T-helper 22 cell (primary cell): ENCODE results near the gene CSMD2.
"Not testable (repeated sequence)": the region's sequence is repeated elsewhere in the genome, so short reads cannot be mapped to it uniquely, and the experiment has no call there.

Experiments used
- DNase-seq: peaks from one replicate; pipeline ENCODE4 v3.0.0-alpha.2; 2020; ENCODE audit warnings: low read depth

The CSMD2 gene

GRCh38 chr1:34052565-34052964 lies 112.5 kb downstream of the CSMD2 start:
- no peak for DNase-seq

DNA sequence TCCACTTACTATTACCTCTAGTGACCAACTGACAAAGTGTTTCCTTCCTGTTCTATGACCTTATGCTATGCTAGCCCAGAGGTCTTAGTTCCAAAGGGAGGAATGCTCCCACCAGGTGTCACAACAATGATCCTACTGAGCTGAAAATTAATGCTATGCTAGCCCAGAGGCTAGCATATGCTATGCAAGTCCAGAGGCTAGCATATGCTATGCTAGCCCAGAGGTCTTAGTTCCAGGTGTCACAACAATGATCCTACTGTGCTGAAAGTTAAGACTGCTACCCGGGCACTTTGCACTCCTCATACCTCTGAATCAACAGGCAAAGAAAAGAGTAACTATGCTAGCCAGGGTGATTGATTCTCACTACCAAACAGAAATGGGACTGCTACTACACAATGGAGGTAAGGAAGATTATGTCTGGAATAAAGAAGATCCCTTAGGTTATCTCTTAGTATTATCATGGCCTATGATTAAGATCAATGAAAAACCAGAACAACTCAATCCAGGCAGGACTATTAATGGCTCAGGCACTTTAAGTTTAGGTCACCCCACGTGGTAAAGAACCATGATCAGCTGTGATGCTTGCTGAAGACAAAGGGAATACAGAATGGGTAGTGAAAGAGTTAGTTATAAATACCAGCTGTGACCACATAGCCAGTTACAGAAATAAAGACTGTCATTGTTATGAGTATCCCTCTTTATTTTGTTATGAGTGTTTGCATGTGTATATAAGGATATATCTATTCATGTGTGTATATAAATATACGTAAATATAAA lies 114.1 kb downstream of the CSMD2 start:
- DNase-seq, result no peak

- no peak for DNase-seq
Observed at GRCh38 chr1:34049994-34050393, 115.0 kb downstream of the CSMD2 start.

- DNase-seq, result no peak
Observed at GRCh38 chr1:34049477-34049876, 115.6 kb downstream of the CSMD2 start.

- DNase-seq, result no peak
Observed at GRCh38 chr1:34037856-34038255, 127.2 kb downstream of the CSMD2 start.

DNA sequence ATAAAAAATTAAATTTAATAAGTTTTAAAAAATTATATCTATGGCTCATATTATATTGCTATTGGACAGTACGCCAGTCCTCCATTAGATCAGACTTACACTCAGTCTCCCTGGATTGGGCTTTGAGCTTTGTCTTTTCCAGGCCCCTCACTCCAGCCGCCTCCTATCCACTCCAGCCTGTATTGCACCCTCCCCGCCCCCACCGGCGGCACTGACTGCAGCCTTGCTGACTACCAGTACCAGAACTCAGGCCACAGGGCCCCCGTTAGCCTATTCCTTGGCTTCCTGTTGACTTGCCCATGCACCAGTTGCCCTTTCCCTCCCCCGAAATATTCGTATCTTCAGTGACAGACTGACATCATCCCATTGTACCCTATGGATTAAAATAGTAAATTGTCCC lies 127.9 kb downstream of the CSMD2 start:
- DNase-seq, result no peak

- no peak for DNase-seq
Observed at GRCh38 chr1:34034036-34034435, 131.0 kb downstream of the CSMD2 start.

DNA sequence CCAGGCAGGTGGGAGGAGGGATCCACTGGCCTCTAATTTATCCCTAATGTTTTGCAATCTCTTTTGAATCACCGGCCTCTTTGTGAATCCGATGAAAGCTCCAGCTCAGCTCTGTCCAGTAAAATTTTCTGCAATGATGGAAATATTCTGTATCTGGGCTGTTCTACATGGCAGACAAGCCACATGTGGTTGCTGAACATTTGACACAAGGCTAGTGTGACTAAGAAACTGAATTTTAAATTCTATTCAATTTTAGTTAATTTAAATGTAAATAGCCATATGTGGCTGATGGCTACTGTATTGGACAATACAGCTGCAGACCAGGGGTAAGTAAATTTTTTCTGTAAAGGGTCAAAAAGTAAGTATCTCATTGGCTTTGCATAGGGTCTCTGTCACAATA lies 135.1 kb downstream of the CSMD2 start:
- DNase-seq, result no peak

DNA sequence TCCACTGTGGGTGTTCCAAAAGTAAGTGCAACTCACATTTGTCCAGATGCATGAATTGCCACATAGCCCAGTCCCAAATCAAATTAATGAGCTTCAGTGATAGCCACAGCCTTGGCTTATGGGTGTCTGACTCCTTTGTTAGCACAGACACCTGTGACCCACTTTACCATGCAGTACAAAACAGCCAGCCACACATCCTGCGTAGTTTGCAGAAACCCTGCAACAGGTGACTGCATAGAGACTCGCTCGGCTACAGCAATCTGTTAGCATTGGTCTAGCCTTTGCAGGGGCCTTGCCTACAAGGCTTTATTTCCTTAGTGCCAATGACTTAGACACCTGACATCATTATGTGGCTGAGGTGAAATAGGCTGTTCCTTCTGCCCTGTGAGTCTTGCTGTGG lies 135.5 kb downstream of the CSMD2 start:
- DNase-seq, result no peak

DNA sequence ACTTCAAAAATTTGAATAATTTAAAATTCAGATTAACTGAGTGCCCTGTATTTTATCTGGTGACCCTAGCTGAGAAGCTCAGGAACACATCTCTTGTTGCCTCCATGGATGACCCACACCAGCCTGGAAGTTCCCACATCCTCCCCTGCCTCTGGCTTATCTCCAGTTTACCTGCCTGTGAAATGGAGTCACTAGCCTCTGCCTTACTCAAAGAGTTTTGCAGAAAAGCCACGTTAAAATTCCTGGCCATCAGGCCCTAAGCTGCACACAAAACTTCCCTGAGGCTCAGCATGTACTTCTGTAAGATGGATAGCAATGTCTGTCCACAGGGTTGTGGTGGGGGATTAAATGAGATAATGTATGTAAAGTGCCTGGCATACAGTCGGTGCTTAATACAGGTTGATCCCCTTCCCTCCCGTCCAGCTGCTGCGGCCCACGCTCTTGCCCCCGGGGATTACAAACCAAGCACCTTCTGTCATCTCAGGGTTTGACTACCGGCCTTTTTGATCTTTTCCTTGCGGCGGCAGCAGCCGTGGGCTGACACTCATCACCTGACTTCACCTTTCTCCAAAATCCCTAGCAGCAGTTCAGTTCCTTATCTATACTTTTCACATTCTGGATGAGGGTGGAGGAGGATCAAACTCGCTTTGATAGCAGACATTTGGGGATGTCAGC lies 136.5 kb downstream of the CSMD2 start:
- no peak for DNase-seq

- DNase-seq, result no peak
Observed at GRCh38 chr1:34025675-34026074, 139.4 kb downstream of the CSMD2 start.

DNA sequence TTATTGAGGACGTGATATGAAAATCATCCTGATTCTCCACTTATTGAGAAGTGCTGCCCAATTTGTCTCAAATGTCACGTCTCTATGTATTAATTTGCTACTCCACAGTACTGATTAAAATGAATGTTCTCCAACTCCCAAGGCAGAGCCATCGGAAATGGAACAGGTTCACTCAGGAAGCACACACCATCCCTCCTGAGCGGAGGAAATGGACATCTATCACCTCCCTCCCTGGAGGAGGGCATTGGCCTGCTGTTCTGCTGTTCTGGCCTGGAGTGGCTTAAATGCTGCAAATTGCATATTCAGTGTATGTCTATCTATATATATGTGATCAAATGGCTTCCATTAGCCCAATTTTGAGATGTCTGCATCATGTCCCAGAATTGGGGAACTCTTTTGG lies 140.5 kb downstream of the CSMD2 start:
- no peak for DNase-seq

GRCh38 chr1:34019741-34020552 lies 145.1 kb downstream of the CSMD2 start:
- no peak for DNase-seq

GRCh38 chr1:34018285-34018684 lies 146.7 kb downstream of the CSMD2 start:
- DNase-seq, result no peak

GRCh38 chr1:34016281-34016680 lies 148.7 kb downstream of the CSMD2 start:
- DNase-seq, result not testable (repeated sequence)

- DNase-seq, result no peak
Observed at GRCh38 chr1:34013958-34014737, 150.9 kb downstream of the CSMD2 start.

GRCh38 chr1:34013136-34013535 lies 151.9 kb downstream of the CSMD2 start:
- no peak for DNase-seq

DNA sequence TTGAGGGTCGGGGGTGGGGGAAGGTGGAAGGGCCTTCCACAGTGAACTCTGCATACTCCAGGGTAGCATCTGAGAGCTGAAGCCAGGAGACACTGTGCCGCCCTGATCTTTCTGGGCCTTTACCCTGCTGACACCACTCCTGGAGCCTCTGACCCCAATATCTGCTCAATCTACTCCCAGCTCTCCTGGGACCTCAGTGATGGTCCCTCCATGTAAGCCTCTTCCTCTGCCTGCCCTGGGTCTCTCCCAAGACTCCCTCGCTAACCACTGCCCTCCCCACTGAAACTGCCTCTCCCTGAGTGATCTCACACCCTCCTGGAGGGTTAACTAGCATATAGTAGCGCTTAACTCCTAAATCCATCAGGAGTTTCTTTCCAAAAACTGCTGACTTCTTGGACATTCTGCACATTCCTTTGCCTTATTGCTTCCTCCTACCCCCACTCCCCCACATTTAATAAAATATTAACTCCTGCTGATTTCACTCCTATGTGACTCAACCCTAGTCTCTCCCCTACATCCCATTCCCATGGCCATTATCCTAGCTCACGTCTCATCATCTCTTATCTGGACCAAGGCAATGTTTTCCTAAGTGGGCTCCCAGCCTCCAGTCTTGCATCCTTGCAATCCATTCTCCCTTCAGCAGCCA lies 155.6 kb downstream of the CSMD2 start:
- no peak for DNase-seq

GRCh38 chr1:34007760-34008159 lies 157.3 kb downstream of the CSMD2 start:
- DNase-seq, result no peak

GRCh38 chr1:34005309-34005708 lies 159.7 kb downstream of the CSMD2 start:
- DNase-seq, result no peak

- no peak for DNase-seq
Observed at GRCh38 chr1:34002810-34003209, 162.2 kb downstream of the CSMD2 start.
